Fibroblast of lung (primary cell): ENCODE results near the gene CNTN1. TPM values are rescaled to one million over a fixed set of nuclear protein-coding genes. Genes with fewer than 3 reads are reported as not detected.
A peak's percentile ranks its signal among the peaks of the same experiment; 100 is the strongest.

Source experiments
- DNase-seq, 2 donors: peaks; one replicate each; pipeline versions ENCODE4 v3.0.0 to v3.0.0-alpha.2; 2010; ENCODE audit warnings: low read depth in 2 of 2
- H2AFZ ChIP-seq: 2 replicates; pipeline ENCODE4 v1.5.1; 2012; ENCODE audit warnings: low read length, control low read depth, inconsistent platforms
- H3K27ac ChIP-seq: 2 replicates; pipeline ENCODE4 v1.5.1; 2011; ENCODE audit warnings: low read length, control low read depth; ENCODE audit not compliant: insufficient read depth
- H3K27me3 ChIP-seq: 2 replicates; pipeline ENCODE4 v1.5.1; 2011; ENCODE audit warnings: mild to moderate bottlenecking, low read length; ENCODE audit not compliant: control insufficient read depth, insufficient read depth
- H3K36me3 ChIP-seq: 2 replicates; pipeline ENCODE4 v1.5.1; 2011; ENCODE audit warnings: low read length; ENCODE audit not compliant: control insufficient read depth, insufficient read depth
- H3K4me1 ChIP-seq: 2 replicates; pipeline ENCODE4 v1.5.1; 2011; ENCODE audit warnings: low read length; ENCODE audit not compliant: control insufficient read depth, insufficient read depth; ENCODE audit errors: extremely low read depth
- H3K4me2 ChIP-seq: 2 replicates; pipeline ENCODE4 v1.5.1; 2011; ENCODE audit warnings: low read length, control low read depth; ENCODE audit not compliant: insufficient read depth; ENCODE audit errors: extremely low read depth
- H3K4me3 ChIP-seq, 4 experiments: fragments of 200-600 bp in 1 of 4; sonication (generic) in 1 of 4; replicated peaks in 1 of 4; 2 replicates each; pipeline ENCODE4 v1.5.1; 2011 to 2016; ENCODE audit warnings: low read length in 4 of 4, low read depth in 3 of 4, mild to moderate bottlenecking in 3 of 4, control low read depth in 2 of 4, inconsistent platforms in 1 of 4, mixed read lengths in 1 of 4; ENCODE audit not compliant: insufficient read depth in 1 of 4; ENCODE audit errors: control extremely low read depth in 1 of 4
- H3K79me2 ChIP-seq: 2 replicates; pipeline ENCODE4 v1.5.1; 2012; ENCODE audit warnings: mild to moderate bottlenecking, low read length, inconsistent platforms; ENCODE audit not compliant: control insufficient read depth, insufficient read depth
- H3K9ac ChIP-seq: 2 replicates; pipeline ENCODE4 v1.5.1; 2011; ENCODE audit warnings: mild to moderate bottlenecking, low read length, control low read depth; ENCODE audit not compliant: insufficient read depth
- H3K9me3 ChIP-seq: 2 replicates; pipeline ENCODE4 v1.5.1; 2012; ENCODE audit warnings: low read depth, low read length; ENCODE audit not compliant: control insufficient read depth, insufficient read depth
- H4K20me1 ChIP-seq: 2 replicates; pipeline ENCODE4 v1.5.1; 2011; ENCODE audit warnings: low read length; ENCODE audit not compliant: control insufficient read depth, insufficient read depth; ENCODE audit errors: extremely low read depth
- CTCF ChIP-seq, 2 donors: IDR thresholded peaks in 1 of 2; conservative IDR thresholded peaks in 1 of 2; 1 replicate in 1 of 2; 2 replicates in 1 of 2; pipeline ENCODE4 v1.5.1; 2011 to 2012; ENCODE audit warnings: low read length in 2 of 2, control low read depth in 1 of 2, inconsistent platforms in 1 of 2, low read depth in 1 of 2, mild to moderate bottlenecking in 1 of 2
- EZH2 ChIP-seq: IDR thresholded peaks from 2 replicates; pipeline ENCODE4 v1.5.1; 2012; ENCODE audit warnings: low read length, control low read depth, mild to moderate bottlenecking; ENCODE audit errors: missing control alignments
- polyA plus RNA-seq, 2 donors: library from polyadenylated mRNA; depleted of rRNA in 1 of 2; stranded (reverse) in 1 of 2; unstranded in 1 of 2; fragments of >200 nt; gene quantifications; 2 replicates each; pipeline ENCODE4 v1.2.1, GENCODE V29; 2011 to 2012; ENCODE audit warnings: missing spikeins in 1 of 2
- total RNA-seq: library from RNA; depleted of rRNA; stranded (reverse); fragments of >200 nt; gene quantifications from 2 replicates; pipeline ENCODE4 v1.2.1, GENCODE V29; 2014

The CNTN1 gene
- total and polyA plus RNA-seq, 2 donors (not counting 1 experiment from before 2014, with no cell fraction given) = 0.22 to 0.83 TPM

DNA sequence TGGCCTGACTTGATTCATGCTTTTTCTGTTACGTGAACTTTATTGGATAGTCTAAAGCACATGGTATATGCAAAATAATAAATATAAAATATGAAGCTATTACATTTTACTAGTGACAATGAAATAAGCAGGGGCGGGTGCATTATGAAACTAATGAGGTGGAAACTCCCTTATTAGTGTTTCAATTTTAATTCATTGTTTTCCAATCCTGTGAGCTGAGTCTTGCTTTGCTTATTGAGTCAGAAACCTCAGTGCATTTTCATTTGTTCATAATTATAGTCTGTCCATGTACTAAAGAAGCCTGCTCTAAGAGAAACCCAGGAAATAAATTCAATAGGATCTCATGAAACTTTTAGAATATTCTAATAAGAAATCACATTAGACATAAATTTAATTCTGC is 78.5 kb downstream of the CNTN1 start:
- Histone ChIP-seq H3K27me3 (no peaks in the 10 kb centered on the region), H3K9me3 (no peaks in the 10 kb centered on the region), H3K79me2 (no peaks in the 10 kb centered on the region), H4K20me1 (no peaks in the 10 kb centered on the region), H3K4me3 (no peak overlapping the region), H3K4me2 (no peak overlapping the region), H3K9ac (no peak overlapping the region), H3K27ac (no peak overlapping the region), H2AFZ (no peak overlapping the region), H3K4me1 (no peaks in the 10 kb centered on the region), H3K36me3 (no peaks in the 10 kb centered on the region)
- DNase-seq = no peak
- no peak for TF ChIP-seq CTCF (conservative IDR thresholded peaks at IDR 0.05 in 1 of 2, IDR thresholded peaks at IDR 0.05 in 1 of 2; ENCODE audit: low read depth in 1 of 2, low read length in 2 of 2)
- no peak for TF ChIP-seq EZH2

GRCh38 chr12:40775661-40776060 is 83.4 kb downstream of the CNTN1 start:
- Histone ChIP-seq H3K27ac (no peak overlapping the region), H3K9ac (no peak overlapping the region), H3K27me3 (no peaks in the 10 kb centered on the region), H3K4me1 (no peaks in the 10 kb centered on the region), H3K9me3 (no peaks in the 10 kb centered on the region), H3K79me2 (no peaks in the 10 kb centered on the region), H3K4me3 (no peak overlapping the region), H4K20me1 (no peaks in the 10 kb centered on the region), H3K36me3 (no peaks in the 10 kb centered on the region), H2AFZ (no peak overlapping the region), H3K4me2 (no peak overlapping the region)
- TF ChIP-seq CTCF (conservative IDR thresholded peaks at IDR 0.05 in 1 of 2, IDR thresholded peaks at IDR 0.05 in 1 of 2; ENCODE audit: low read depth in 1 of 2, low read length in 2 of 2) = no peak
- TF ChIP-seq EZH2 = no peak
- DNase-seq = peak in 1 of 2 donors; percentile 0

DNA sequence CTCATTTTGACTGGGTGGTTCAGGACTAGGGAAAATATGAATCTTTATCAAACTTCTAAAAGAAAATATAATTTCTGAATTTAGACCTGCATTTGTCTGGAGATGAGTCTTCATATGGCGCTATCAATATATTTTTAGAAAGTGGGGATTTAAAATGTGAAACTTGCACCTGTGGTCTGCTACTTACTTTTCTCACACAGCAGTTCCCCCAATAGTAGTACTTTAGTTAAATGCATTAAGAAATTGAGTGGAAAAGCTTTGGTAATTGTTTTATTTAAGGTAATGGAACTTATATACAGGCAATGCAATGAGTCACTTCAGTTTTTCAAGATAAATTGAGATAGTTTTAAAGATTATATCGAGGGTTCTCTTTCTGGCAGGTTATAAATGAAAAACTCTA is 91.9 kb downstream of the CNTN1 start:
- no peaks in the 10 kb centered on the region for H3K27me3 ChIP-seq
- no peaks in the 10 kb centered on the region for H3K79me2 ChIP-seq
- no peak for TF ChIP-seq EZH2
- TF ChIP-seq CTCF (conservative IDR thresholded peaks at IDR 0.05 in 1 of 2, IDR thresholded peaks at IDR 0.05 in 1 of 2; ENCODE audit: low read depth in 1 of 2, low read length in 2 of 2) = no peak
- H4K20me1 ChIP-seq = no peaks in the 10 kb centered on the region
- no peak overlapping the region for H3K9ac ChIP-seq
- H3K27ac ChIP-seq = no peak overlapping the region
- H3K4me3 ChIP-seq = no peak overlapping the region
- no peak for DNase-seq
- H3K4me1 ChIP-seq = no peaks in the 10 kb centered on the region
- no peaks in the 10 kb centered on the region for H3K9me3 ChIP-seq
- H3K4me2 ChIP-seq = no peak overlapping the region
- H3K36me3 ChIP-seq = no peaks in the 10 kb centered on the region
- H2AFZ ChIP-seq = no peak overlapping the region
